ENCODE results near the gene C16orf87. TPM values are rescaled to one million over a fixed set of nuclear protein-coding genes. Genes with fewer than 3 reads are reported as not detected.

Gene C16orf87
- total RNA-seq, 1 experiment from 2014 or later = 22.5 TPM

DNA sequence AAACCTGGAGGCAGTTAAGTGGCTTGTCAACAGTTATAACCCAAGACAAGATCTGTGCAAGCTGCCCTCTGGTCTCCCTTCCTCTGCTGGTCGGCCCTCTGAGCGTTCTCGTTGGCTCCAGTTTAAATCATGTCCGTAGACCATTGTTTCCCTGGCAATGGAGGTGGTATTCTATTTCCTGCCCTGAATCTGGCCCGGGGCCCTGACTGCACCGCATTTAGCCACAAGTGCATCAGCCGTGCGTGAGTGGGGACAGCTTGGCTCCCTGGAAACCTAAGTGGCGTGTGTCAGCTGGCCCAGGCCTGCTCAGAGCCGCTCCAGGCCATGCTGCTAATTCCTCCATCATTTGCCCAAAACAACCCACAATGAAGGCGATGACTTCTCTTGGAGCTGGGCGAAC lies 67.8 kb downstream of the C16orf87 start:
- Mint-ChIP-seq H3K27me3 (ENCODE audit: low read depth) (no peaks in the 10 kb centered on the region), H3K4me3 (no peak overlapping the region), H3K36me3 (no peaks in the 10 kb centered on the region), H3K27ac (no peak overlapping the region), H3K4me1 (peaks cover 2% of the 10 kb centered on the region; the same call in 1 of the 2 replicates), H3K9me3 (no peaks in the 10 kb centered on the region)
- POLR2A ChIA-PET = no interaction called here
- CTCF ChIA-PET = interaction anchor here (1.2 kb wide), 1 partner anchor 17 kb away, joined by 3 read pairs; no protein-coding TSS in a partner anchor
- DNase-seq (ENCODE audit: low spot score) (no peak), ATAC-seq (no peak)
- no peak for TF ChIP-seq CREB1 (CRISPR knock-in tag; IDR thresholded peaks at IDR 0.05)
- TF ChIP-seq MYBL2 (CRISPR knock-in tag; IDR thresholded peaks at IDR 0.05) = no peak
- TF ChIP-seq CTCF (IDR thresholded peaks at IDR 0.05) = no peak
- TF ChIP-seq ZNF532 (CRISPR knock-in tag; IDR thresholded peaks at IDR 0.05; ENCODE audit: borderline replicate concordance) = no peak
- no peak for TF ChIP-seq ESRRA (CRISPR knock-in tag; IDR thresholded peaks at IDR 0.05; ENCODE audit: borderline replicate concordance)
- TF ChIP-seq ZNF138 (CRISPR knock-in tag; conservative IDR thresholded peaks at IDR 0.05) = no peak
- no peak for TF ChIP-seq ZBTB21 (CRISPR knock-in tag; IDR thresholded peaks at IDR 0.05; ENCODE audit: borderline replicate concordance)
- no peak for TF ChIP-seq JUN (CRISPR knock-in tag; IDR thresholded peaks at IDR 0.05)
- TF ChIP-seq, protein P1, sequence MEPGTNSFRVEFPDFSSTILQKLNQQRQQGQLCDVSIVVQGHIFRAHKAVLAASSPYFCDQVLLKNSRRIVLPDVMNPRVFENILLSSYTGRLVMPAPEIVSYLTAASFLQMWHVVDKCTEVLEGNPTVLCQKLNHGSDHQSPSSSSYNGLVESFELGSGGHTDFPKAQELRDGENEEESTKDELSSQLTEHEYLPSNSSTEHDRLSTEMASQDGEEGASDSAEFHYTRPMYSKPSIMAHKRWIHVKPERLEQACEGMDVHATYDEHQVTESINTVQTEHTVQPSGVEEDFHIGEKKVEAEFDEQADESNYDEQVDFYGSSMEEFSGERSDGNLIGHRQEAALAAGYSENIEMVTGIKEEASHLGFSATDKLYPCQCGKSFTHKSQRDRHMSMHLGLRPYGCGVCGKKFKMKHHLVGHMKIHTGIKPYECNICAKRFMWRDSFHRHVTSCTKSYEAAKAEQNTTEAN (CRISPR knock-in tag; IDR thresholded peaks at IDR 0.05) = no peak
- no peak for TF ChIP-seq SOX15 (CRISPR knock-in tag; IDR thresholded peaks at IDR 0.05)
- no peak for TF ChIP-seq IRF2 (CRISPR knock-in tag; IDR thresholded peaks at IDR 0.05; ENCODE audit: borderline replicate concordance, low read depth)
- TF ChIP-seq ZNF263 (CRISPR knock-in tag; IDR thresholded peaks at IDR 0.05; ENCODE audit: low read depth) = no peak
- no peak for TF ChIP-seq TEAD1 (CRISPR knock-in tag; IDR thresholded peaks at IDR 0.05)
- TF ChIP-seq, protein P2, sequence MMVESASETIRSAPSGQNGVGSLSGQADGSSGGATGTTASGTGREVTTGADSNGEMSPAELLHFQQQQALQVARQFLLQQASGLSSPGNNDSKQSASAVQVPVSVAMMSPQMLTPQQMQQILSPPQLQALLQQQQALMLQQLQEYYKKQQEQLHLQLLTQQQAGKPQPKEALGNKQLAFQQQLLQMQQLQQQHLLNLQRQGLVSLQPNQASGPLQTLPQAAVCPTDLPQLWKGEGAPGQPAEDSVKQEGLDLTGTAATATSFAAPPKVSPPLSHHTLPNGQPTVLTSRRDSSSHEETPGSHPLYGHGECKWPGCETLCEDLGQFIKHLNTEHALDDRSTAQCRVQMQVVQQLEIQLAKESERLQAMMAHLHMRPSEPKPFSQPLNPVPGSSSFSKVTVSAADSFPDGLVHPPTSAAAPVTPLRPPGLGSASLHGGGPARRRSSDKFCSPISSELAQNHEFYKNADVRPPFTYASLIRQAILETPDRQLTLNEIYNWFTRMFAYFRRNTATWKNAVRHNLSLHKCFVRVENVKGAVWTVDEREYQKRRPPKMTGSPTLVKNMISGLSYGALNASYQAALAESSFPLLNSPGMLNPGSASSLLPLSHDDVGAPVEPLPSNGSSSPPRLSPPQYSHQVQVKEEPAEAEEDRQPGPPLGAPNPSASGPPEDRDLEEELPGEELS (CRISPR knock-in tag; IDR thresholded peaks at IDR 0.05) = no peak

- no peak overlapping the region for H3K4me3 Mint-ChIP-seq
- ChIA-PET POLR2A (no interaction called here), CTCF (interaction anchor here (1.2 kb wide), 1 partner anchor 16 kb away, joined by 3 read pairs; no protein-coding TSS in a partner anchor)
- H3K27ac Mint-ChIP-seq = no peak overlapping the region
- DNase-seq (ENCODE audit: low spot score) = no peak
- H3K36me3 Mint-ChIP-seq = no peaks in the 10 kb centered on the region
- no peaks in the 10 kb centered on the region for H3K27me3 Mint-ChIP-seq (ENCODE audit: low read depth)
- no peaks in the 10 kb centered on the region for H3K9me3 Mint-ChIP-seq
- H3K4me1 Mint-ChIP-seq = peaks cover 6% of the 10 kb centered on the region
- no peak for ATAC-seq
- TF ChIP-seq, protein P3, sequence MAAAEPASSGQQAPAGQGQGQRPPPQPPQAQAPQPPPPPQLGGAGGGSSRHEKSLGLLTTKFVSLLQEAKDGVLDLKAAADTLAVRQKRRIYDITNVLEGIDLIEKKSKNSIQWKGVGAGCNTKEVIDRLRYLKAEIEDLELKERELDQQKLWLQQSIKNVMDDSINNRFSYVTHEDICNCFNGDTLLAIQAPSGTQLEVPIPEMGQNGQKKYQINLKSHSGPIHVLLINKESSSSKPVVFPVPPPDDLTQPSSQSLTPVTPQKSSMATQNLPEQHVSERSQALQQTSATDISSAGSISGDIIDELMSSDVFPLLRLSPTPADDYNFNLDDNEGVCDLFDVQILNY (CRISPR knock-in tag; IDR thresholded peaks at IDR 0.05) = no peak
- no peak for TF ChIP-seq HMGA2 (CRISPR knock-in tag; IDR thresholded peaks at IDR 0.05)
- TF ChIP-seq NR1H2 (CRISPR knock-in tag; IDR thresholded peaks at IDR 0.05) = no peak
- TF ChIP-seq CBFB (CRISPR knock-in tag; IDR thresholded peaks at IDR 0.05; ENCODE audit: low read depth) = no peak
- TF ChIP-seq, protein P4, sequence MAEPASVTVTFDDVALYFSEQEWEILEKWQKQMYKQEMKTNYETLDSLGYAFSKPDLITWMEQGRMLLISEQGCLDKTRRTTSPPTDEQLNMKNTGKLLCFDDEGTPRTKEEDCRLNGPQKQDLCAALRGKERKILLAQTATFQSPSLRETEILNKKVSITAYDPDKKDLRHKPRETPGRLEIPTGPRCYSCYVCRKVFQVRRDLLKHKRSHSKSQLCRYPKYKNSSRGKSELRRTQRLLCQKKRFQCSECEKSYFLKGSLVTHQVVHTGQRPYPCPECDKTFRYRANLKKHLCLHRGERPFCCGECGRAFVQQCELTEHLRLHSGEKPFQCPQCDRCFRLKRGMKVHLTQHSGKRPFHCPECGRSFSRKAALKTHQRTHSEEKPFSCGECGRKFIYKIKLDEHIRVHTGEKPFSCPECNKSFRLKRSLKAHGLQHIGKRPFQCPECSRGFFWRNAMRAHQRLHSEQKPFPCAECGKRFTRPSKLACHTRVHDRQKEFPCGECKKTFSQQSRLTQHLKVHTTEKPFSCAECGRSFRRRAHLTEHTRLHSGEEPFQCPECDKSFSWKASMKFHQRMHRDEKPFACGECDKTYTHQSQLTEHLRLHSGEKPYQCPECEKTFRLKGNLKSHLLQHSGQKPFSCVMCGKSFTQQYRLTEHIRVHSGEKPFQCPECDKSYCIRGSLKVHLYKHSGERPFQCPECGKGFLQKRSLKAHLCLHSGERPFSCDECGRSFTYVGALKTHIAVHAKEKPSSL (CRISPR knock-in tag; conservative IDR thresholded peaks at IDR 0.05) = no peak
- TF ChIP-seq, protein P2 (CRISPR knock-in tag; IDR thresholded peaks at IDR 0.05) = no peak
- no peak for TF ChIP-seq TP53 (CRISPR knock-in tag; IDR thresholded peaks at IDR 0.05)
- TF ChIP-seq JUN (CRISPR knock-in tag; IDR thresholded peaks at IDR 0.05) = no peak
Observed at GRCh38 chr16:46762583-46762982, 68.4 kb downstream of the C16orf87 start.
